B cell (primary cell): ENCODE data around the gene PLAGL2. TPM values are rescaled to one million over a fixed set of nuclear protein-coding genes. Genes with fewer than 3 reads are reported as not detected.
A peak's percentile ranks its signal among the peaks of the same experiment; 100 is the strongest.

Experiments used
- ATAC-seq: fragments of 200-7000 bp; cut with Tn5 transposase; one replicate; pipeline ENCODE4 v1.10.0; 2021; ENCODE audit warnings: low read depth, mild to moderate bottlenecking, moderate number of reproducible peaks, moderate library complexity
- CTCF ChIA-PET: fragments of 350-600 bp; sonication (Branson Sonifier 250); formaldehyde crosslinking; loops from one replicate; lab custom pipeline; 2021; ENCODE audit warnings: antibody characterized with exemption, inconsistent platforms; lab: Charles Lee
- POLR2A ChIA-PET: fragments of 350-600 bp; sonication (Branson Sonifier 250); formaldehyde crosslinking; loops from one replicate; lab custom pipeline; 2021; ENCODE audit warnings: antibody characterized with exemption; lab: Charles Lee
- DNase-seq: peaks from one replicate; pipeline ENCODE4 v3.0.0; 2013
- H2AFZ ChIP-seq: 2 replicates; pipeline ENCODE4 v1.6.1; 2012; ENCODE audit warnings: mild to moderate bottlenecking, low read depth, low read length; ENCODE audit not compliant: insufficient read depth, poor library complexity, severe bottlenecking
- H3K27ac ChIP-seq, 2 donors: 1 replicate in 1 of 2; 2 replicates in 1 of 2; pipeline ENCODE4 v1.5.1; 2012 to 2013; ENCODE audit warnings: low read length in 2 of 2, mild to moderate bottlenecking in 2 of 2, moderate library complexity in 1 of 2
- H3K27me3 ChIP-seq, 4 experiments: fragments of 200-600 bp in 1 of 4; sonication (generic) in 1 of 4; replicated peaks in 1 of 4; 1 replicate in 2 of 4; 2 replicates in 2 of 4; pipeline versions ENCODE4 v1.6.1 to v1.7.0; 2013 to 2016; ENCODE audit warnings: low read length in 3 of 4, mild to moderate bottlenecking in 2 of 4, mixed read lengths in 1 of 4, moderate library complexity in 1 of 4; ENCODE audit not compliant: insufficient read depth in 4 of 4, control insufficient read depth in 3 of 4; ENCODE audit errors: control extremely low read depth in 1 of 4
- H3K36me3 ChIP-seq, 2 experiments: replicated peaks in 1 of 2; 1 replicate in 1 of 2; 2 replicates in 1 of 2; pipeline versions ENCODE4 v1.6.1 to v1.7.1; 2013; ENCODE audit warnings: low read length in 1 of 2; ENCODE audit not compliant: insufficient read depth in 2 of 2, control insufficient read depth in 1 of 2; ENCODE audit errors: control extremely low read depth in 1 of 2, extremely low read depth in 1 of 2
- H3K4me1 ChIP-seq, 2 donors: fragments of 200-600 bp in 1 of 2; sonication (generic) in 1 of 2; 1 replicate in 1 of 2; 2 replicates in 1 of 2; pipeline versions ENCODE4 v1.5.1 to v1.6.1; 2013 to 2017; ENCODE audit warnings: low read length in 2 of 2; ENCODE audit not compliant: control insufficient read depth in 2 of 2, insufficient read depth in 2 of 2
- H3K4me2 ChIP-seq: replicated peaks from 2 replicates; pipeline ENCODE3; 2012; ENCODE audit warnings: mild to moderate bottlenecking, low read depth, low read length; ENCODE audit not compliant: poor library complexity, severe bottlenecking
- H3K4me3 ChIP-seq, 5 experiments: fragments of 200-600 bp in 1 of 5; sonication (generic) in 1 of 5; 1 replicate in 3 of 5; 2 replicates in 2 of 5; pipeline versions ENCODE4 v1.5.1 to v1.7.0; 2011 to 2016; ENCODE audit warnings: low read length in 4 of 5, mild to moderate bottlenecking in 4 of 5, low read depth in 2 of 5, control low read depth in 1 of 5, moderate library complexity in 1 of 5; ENCODE audit not compliant: insufficient read depth in 1 of 5; ENCODE audit errors: control extremely low read depth in 1 of 5, extremely low read depth in 1 of 5
- H3K79me2 ChIP-seq: fragments of 200-600 bp; sonication (generic); one replicate; pipeline ENCODE4 v1.6.0; 2016; ENCODE audit warnings: low read length; ENCODE audit not compliant: control insufficient read depth, insufficient read depth
- H3K9ac ChIP-seq: fragments of 200-600 bp; sonication (generic); 2 replicates; pipeline ENCODE4 v1.6.1; 2017; ENCODE audit warnings: mild to moderate bottlenecking, low read length, moderate library complexity
- H3K9me3 ChIP-seq, 3 donors: one replicate each; pipeline versions ENCODE4 v1.6.1 to v1.7.1; 2013; ENCODE audit warnings: low read length in 2 of 3; ENCODE audit not compliant: control insufficient read depth in 2 of 3, insufficient read depth in 1 of 3; ENCODE audit errors: control extremely low read depth in 1 of 3
- H4K20me1 ChIP-seq: 2 replicates; pipeline ENCODE4 v1.6.0; 2012; ENCODE audit warnings: mild to moderate bottlenecking, low read length; ENCODE audit not compliant: insufficient read depth, control insufficient read depth, poor library complexity, severe bottlenecking
- H3K27ac Mint-ChIP-seq: one replicate; pipeline ENCODE4 v1.8.0; 2021; ENCODE audit warnings: mixed read lengths
- H3K27me3 Mint-ChIP-seq: one replicate; pipeline ENCODE4 v1.8.0; 2021; ENCODE audit warnings: mixed read lengths
- H3K4me1 Mint-ChIP-seq: one replicate; pipeline ENCODE4 v1.8.0; 2021; ENCODE audit warnings: mixed read lengths
- H3K4me3 Mint-ChIP-seq: one replicate; pipeline ENCODE4 v1.8.0; 2021; ENCODE audit warnings: mixed read lengths
- H3K9me3 Mint-ChIP-seq: one replicate; pipeline ENCODE4 v1.8.0; 2022; ENCODE audit warnings: mixed read lengths; ENCODE audit not compliant: insufficient read depth
- CTCF ChIP-seq: fragments of 200-600 bp; IDR thresholded peaks from one replicate; pipeline ENCODE4 v1.8.0; 2022; ENCODE audit warnings: antibody characterized with exemption, mild to moderate bottlenecking
- EZH2 ChIP-seq: IDR thresholded peaks from 2 replicates; pipeline ENCODE4 v1.6.1; 2012; ENCODE audit warnings: borderline replicate concordance, low read depth, mild to moderate bottlenecking, moderate library complexity, low read length; ENCODE audit not compliant: insufficient read depth, poor library complexity, severe bottlenecking
- WGBS: methylation state at CpG from one replicate; pipeline ENCODE4 v1.1.5; 2013; ENCODE audit warnings: missing lambda C conversion rate; ENCODE audit not compliant: insufficient coverage; 5-methylcytosine and 5-hydroxymethylcytosine counted together
- intact Hi-C: fragments of 100-400 bp; cut with micrococcal nuclease; formaldehyde crosslinking; loops from one replicate; pipeline ENCODE4 v1.10.0; 2022
- polyA plus RNA-seq: library from polyadenylated mRNA; depleted of rRNA; stranded (reverse); fragments of >200 nt; gene quantifications from 2 replicates; pipeline ENCODE4 v1.2.3, GENCODE V29; 2012
- total RNA-seq, 2 donors: library from RNA; stranded (reverse); fragments of 120-200 nt in 1 of 2; gene quantifications; 1 replicate in 1 of 2; 2 replicates in 1 of 2; pipeline versions ENCODE4 v1.2.3 to v1.2.4, GENCODE V29; 2013 to 2022

Gene PLAGL2
- total and polyA plus RNA-seq, 2 donors (not counting 1 experiment from before 2014, with no cell fraction given): 4.4 to 18.4 TPM

GRCh38 chr20:32188376-32189122 lies 19.0 kb downstream of the PLAGL2 start:
- Histone ChIP-seq H3K9me3 (peaks cover 0 to 4% (median 0%) of the 10 kb centered on the region in 3 donors), H3K36me3 (peaks cover 0 to 2% of the 10 kb centered on the region in 2 experiments), H3K79me2 (no peaks in the 10 kb centered on the region), H4K20me1 (no peaks in the 10 kb centered on the region), H3K4me1 (peaks cover 9 to 19% of the 10 kb centered on the region in 2 donors), H3K4me3 (no peak overlapping the region), H3K27me3 (peaks cover 0 to 14% (median 0%) of the 10 kb centered on the region in 4 experiments), H2AFZ (no peak overlapping the region), H3K27ac (no peak overlapping the region), H3K4me2 (peak overlapping the region; percentile 89), H3K9ac (no peak overlapping the region)
- H3K4me3 Mint-ChIP-seq: peak overlapping the region; percentile 66
- no peaks in the 10 kb centered on the region for H3K9me3 Mint-ChIP-seq
- H3K27me3 Mint-ChIP-seq: peaks cover 16% of the 10 kb centered on the region
- ChIA-PET CTCF (no interaction called here), POLR2A (no interaction called here)
- DNase-seq (no peak), ATAC-seq (no peak)
- no peak for TF ChIP-seq CTCF
- no peak for TF ChIP-seq EZH2
- H3K4me1 Mint-ChIP-seq: peaks cover 16% of the 10 kb centered on the region
- H3K27ac Mint-ChIP-seq: peak overlapping the region; percentile 32
- WGBS: 98% methylated on average over 17 of the region's 17 CpGs
- intact Hi-C loops: no loop called here

DNA sequence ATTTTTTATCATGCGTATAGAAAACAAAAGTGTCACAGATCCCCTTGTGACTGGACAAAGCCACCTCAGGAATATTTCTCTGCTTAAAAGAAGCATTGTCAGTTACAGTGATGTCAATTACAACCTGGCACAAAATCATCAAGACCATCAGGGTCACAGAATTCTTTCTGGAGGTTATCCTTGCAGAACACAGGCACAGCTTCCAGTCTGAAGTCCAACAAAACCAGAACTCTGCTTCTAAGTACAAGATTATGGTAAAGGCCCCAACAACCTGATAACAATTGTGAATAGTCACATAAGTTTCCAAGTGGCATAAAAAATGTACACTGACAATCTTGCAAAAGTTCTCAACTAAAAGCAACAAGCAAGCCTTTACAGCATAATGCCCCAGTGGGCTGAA lies 21.0 kb downstream of the PLAGL2 start:
- no peak overlapping the region for H3K4me2 ChIP-seq
- CTCF ChIA-PET: no interaction called here
- H3K9me3 ChIP-seq: peaks cover 0 to 4% (median 0%) of the 10 kb centered on the region in 3 donors
- TF ChIP-seq EZH2 (no peak), CTCF (no peak)
- intact Hi-C loops: no loop called here
- Mint-ChIP-seq H3K4me1 (peaks cover 16% of the 10 kb centered on the region), H3K27me3 (peaks cover 16% of the 10 kb centered on the region), H3K9me3 (no peaks in the 10 kb centered on the region), H3K27ac (no peak overlapping the region), H3K4me3 (no peak overlapping the region)
- peaks cover 9 to 19% of the 10 kb centered on the region in 2 donors for H3K4me1 ChIP-seq
- no peaks in the 10 kb centered on the region for H3K36me3 ChIP-seq
- H3K27me3 ChIP-seq: peaks cover 0 to 18% (median 0%) of the 10 kb centered on the region in 4 experiments
- H3K9ac ChIP-seq: no peak overlapping the region
- H2AFZ ChIP-seq: no peak overlapping the region
- POLR2A ChIA-PET: no interaction called here
- ATAC-seq: no peak
- no CpG with 5 or more reads among the region's 1 CpG for WGBS
- no peak overlapping the region for H3K4me3 ChIP-seq
- H4K20me1 ChIP-seq: no peaks in the 10 kb centered on the region
- H3K27ac ChIP-seq: no peak overlapping the region
- H3K79me2 ChIP-seq: no peaks in the 10 kb centered on the region
- DNase-seq: no peak
